ENCODE measurements around the gene UTS2B.

Gene UTS2B

DNA sequence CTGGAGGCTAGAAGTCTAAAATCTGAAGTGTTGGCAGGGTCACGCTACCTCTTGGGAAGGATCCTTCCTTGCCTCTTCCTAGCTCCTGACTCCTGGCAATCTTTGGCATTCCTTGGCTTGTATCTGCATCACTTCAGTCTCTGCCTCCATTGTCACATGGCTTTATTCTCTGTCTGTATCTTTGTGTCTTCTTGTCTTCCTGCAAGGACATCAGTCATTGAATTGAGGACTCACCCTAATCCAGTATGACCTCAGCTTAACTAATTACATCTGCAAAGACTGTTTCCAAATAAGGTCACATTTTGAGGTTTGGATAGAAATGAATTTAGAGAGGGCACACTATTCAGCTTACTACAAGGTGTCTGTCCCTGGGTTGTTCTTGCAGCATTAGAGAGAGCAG lies 31.1 kb upstream of the UTS2B start:
- H3K36me3 Mint-ChIP-seq (ENCODE audit: low read depth) = peaks cover 55% of the 10 kb centered on the region

DNA sequence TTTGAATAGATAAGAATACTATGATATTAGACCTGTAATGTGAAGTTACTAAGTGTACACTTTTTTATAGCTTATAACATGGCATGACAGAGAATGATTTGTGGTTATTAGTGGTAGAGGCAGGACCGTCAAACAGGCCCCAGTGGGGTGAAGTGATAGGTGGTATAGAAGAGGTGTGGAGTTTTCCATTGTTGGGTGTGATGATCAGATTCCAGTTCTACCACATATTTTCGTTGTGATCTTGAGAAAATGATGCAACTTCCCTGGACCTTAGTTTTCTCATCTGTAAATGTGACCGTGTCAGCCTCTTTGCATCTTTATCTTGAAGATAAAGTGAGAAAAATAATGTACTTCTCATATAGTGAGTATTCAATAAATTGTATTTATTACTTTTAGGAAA lies 30.3 kb upstream of the UTS2B start:
- no peaks in the 10 kb centered on the region for H3K4me1 Mint-ChIP-seq (ENCODE audit: low read depth)
- no peak overlapping the region for H3K4me3 Mint-ChIP-seq
- no peaks in the 10 kb centered on the region for H3K27me3 Mint-ChIP-seq
- intact Hi-C loops (cut with micrococcal nuclease) = no loop called here
- H3K9me3 Mint-ChIP-seq = no peaks in the 10 kb centered on the region
- no peak overlapping the region for H3K27ac Mint-ChIP-seq
- H3K36me3 Mint-ChIP-seq (ENCODE audit: low read depth) = peaks cover 55% of the 10 kb centered on the region

More for the DNA sequence above, 31.1 kb upstream of the UTS2B start:
- no peaks in the 10 kb centered on the region for H3K9me3 Mint-ChIP-seq
- no peak overlapping the region for H3K4me3 Mint-ChIP-seq
- intact Hi-C loops (cut with micrococcal nuclease) = no loop called here
- no peaks in the 10 kb centered on the region for H3K4me1 Mint-ChIP-seq (ENCODE audit: low read depth)
- no peak overlapping the region for H3K27ac Mint-ChIP-seq
- no peaks in the 10 kb centered on the region for H3K27me3 Mint-ChIP-seq

DNA sequence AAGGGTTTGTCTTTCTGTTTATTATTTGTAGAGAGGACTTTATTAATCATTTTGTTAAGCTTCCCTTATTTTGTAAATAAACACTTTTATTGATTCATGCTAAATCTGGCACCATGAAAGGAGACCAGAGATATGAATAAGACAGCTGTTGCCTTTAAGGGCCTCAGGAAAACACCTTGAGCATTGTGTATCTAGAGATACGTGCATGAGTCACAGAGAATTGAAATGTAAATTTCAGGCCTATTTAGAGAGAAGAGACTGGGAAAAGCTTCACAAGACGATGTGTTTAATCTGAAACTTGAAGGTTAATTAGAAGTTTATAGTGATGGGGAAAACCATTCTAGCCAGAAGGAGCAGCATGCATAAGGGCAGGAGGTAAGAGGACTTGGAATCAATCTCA lies 28.6 kb upstream of the UTS2B start:
- H3K4me3 Mint-ChIP-seq = no peak overlapping the region
- H3K4me1 Mint-ChIP-seq (ENCODE audit: low read depth) = no peaks in the 10 kb centered on the region
- H3K27ac Mint-ChIP-seq = no peak overlapping the region
- H3K27me3 Mint-ChIP-seq = no peaks in the 10 kb centered on the region
- no peaks in the 10 kb centered on the region for H3K9me3 Mint-ChIP-seq
- intact Hi-C loops (cut with micrococcal nuclease) = no loop called here
- H3K36me3 Mint-ChIP-seq (ENCODE audit: low read depth) = peaks cover 44% of the 10 kb centered on the region

DNA sequence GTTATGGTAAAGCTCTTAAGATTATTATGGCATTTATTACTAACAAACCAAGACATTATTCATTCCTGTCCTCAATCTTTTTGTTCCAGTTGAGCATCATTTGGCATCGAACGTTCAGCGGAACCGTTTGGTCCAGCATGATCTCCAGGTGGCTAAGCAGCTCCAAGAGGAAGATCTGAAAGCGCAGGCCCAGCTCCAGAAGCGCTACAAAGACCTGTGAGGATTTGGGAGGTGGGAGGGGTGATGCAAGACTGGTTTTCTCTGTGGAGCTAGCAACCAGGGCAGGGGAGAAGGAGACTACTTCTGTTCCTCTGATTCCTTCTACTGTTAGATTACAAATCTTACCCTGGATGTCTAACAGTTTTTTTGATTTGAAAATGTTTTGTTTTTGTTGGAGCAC lies 27.6 kb upstream of the UTS2B start:
- Mint-ChIP-seq H3K27ac (no peak overlapping the region), H3K36me3 (ENCODE audit: low read depth) (peaks cover 44% of the 10 kb centered on the region), H3K27me3 (no peaks in the 10 kb centered on the region), H3K9me3 (no peaks in the 10 kb centered on the region), H3K4me1 (ENCODE audit: low read depth) (no peaks in the 10 kb centered on the region), H3K4me3 (no peak overlapping the region)
- intact Hi-C loops (cut with micrococcal nuclease) = no loop called here

DNA sequence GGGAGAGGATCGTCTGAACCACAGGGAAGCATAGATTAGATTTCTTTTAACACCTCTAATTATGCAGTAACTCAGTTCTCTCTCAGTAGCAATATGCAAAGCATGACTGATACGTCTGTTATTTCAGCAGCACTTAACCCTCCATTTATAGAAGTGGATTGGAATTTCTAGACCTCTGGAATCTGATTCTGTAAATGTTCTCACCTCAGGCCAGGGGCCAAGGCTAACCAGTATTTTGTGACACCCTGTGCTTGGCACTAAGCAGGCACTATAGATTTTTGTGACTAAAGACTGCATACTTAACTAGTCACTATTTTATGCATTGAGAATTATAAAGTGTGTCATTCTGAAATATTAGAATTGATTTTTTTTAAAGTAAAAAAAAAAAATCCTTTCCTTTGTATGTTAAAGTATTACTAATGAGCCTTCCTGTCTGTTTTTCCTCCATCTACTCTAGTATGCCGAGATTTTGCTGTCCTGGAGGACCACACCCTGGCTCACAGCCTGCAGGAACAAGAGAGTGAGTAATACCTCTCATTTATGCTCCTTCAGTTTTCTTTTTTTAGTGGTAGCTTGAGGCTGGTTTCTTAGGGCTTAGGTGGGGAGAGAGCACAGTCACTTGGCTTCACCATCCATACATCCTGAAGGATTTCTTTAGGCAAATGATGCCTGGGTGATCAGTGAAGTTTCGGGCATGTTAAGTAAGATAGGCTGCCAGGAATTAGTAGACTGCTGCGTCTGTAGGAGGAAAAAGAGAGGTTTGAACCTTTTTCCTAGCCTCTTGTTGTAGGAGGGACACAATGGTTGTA lies 26.5 kb upstream of the UTS2B start:
- Mint-ChIP-seq H3K4me3 (no peak overlapping the region), H3K27me3 (no peaks in the 10 kb centered on the region), H3K9me3 (no peaks in the 10 kb centered on the region), H3K27ac (no peak overlapping the region), H3K4me1 (ENCODE audit: low read depth) (no peaks in the 10 kb centered on the region), H3K36me3 (ENCODE audit: low read depth) (peaks cover 35% of the 10 kb centered on the region)
- intact Hi-C loops (cut with micrococcal nuclease) = no loop called here

DNA sequence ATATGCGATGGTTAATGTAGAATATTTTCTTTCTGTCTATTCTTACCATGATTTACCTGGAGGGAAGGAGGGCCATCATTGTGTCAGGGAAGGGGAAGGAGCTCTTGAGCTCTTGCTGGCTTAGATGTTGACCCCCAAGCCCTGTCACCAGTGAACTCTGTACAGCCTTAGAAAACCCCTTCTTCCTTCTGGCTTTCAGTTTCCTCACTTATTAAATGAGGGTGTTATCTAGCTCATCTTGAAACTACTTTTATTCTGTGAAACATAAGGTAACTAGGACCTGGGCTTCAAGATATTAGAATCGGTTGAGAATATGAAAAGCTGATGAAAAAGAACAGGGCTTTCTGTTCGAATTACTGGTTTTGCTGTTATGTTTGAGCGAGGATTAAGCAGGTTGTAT lies 25.1 kb upstream of the UTS2B start:
- no peak overlapping the region for H3K4me3 Mint-ChIP-seq
- intact Hi-C loops (cut with micrococcal nuclease) = no loop called here
- no peaks in the 10 kb centered on the region for H3K4me1 Mint-ChIP-seq (ENCODE audit: low read depth)
- no peak overlapping the region for H3K27ac Mint-ChIP-seq
- no peaks in the 10 kb centered on the region for H3K27me3 Mint-ChIP-seq
- no peaks in the 10 kb centered on the region for H3K9me3 Mint-ChIP-seq
- peaks cover 21% of the 10 kb centered on the region for H3K36me3 Mint-ChIP-seq (ENCODE audit: low read depth)

DNA sequence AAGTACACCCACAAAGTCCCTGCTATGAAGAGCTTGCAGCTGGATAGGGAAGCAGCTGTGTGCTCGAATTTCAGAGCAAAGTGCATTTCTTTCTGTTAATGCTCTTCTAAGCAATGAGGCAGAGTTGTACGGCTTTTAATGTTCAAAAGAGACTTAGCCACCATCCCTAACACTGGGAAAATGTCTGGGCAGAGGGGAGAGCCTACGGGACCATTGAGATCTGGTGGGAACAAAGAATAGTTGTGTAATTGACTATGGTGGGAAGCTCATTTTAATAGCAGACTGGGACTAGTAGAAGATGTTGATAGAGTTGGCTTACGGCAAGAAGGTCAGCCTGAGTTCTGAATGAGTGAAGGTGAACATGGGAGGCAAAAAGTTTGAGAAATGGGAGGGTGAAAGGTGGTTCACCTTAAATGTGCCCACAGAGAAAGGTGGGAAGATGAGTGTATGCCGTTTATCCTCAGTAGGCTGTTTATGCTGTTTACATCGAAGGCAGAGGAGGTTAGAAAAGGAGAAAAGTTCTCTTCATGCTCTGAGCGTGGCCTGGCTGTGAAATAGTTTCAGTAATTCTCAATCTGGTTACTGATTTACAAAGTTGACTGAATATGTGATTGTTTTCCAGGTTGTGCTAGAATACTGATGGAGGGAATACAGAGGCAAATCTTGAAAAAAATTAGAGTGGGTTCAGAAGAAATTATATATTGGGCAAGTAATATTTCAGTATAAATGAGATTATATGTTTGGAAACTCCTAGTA lies 22.9 kb upstream of the UTS2B start:
- H3K27ac Mint-ChIP-seq = no peak overlapping the region
- intact Hi-C loops (cut with micrococcal nuclease) = no loop called here
- no peaks in the 10 kb centered on the region for H3K9me3 Mint-ChIP-seq
- H3K27me3 Mint-ChIP-seq = no peaks in the 10 kb centered on the region
- H3K4me3 Mint-ChIP-seq = no peak overlapping the region
- peaks cover 4% of the 10 kb centered on the region for H3K36me3 Mint-ChIP-seq (ENCODE audit: low read depth)
- H3K4me1 Mint-ChIP-seq (ENCODE audit: low read depth) = no peaks in the 10 kb centered on the region

DNA sequence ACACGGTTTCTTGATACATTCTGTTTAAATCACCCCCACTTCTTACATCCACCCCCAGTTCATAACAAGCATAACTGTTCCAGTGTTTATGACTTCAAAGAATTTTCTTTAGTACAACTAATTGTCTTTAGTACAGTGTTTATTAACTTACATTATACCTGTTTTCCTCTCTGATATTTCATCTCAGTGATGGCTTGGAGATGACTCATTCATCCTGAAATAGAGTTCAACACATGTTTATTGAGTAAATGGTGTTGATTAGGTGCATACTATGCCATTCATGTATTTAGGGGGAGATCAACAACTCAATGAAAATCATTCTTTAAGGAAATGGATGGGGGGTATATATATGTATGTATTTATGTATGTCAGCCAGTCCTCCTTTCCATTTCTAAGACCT lies 21.7 kb upstream of the UTS2B start:
- Mint-ChIP-seq H3K4me3 (no peak overlapping the region), H3K36me3 (ENCODE audit: low read depth) (no peaks in the 10 kb centered on the region), H3K4me1 (ENCODE audit: low read depth) (no peaks in the 10 kb centered on the region), H3K27ac (no peak overlapping the region), H3K9me3 (no peaks in the 10 kb centered on the region), H3K27me3 (no peaks in the 10 kb centered on the region)
- intact Hi-C loops (cut with micrococcal nuclease) = no loop called here

DNA sequence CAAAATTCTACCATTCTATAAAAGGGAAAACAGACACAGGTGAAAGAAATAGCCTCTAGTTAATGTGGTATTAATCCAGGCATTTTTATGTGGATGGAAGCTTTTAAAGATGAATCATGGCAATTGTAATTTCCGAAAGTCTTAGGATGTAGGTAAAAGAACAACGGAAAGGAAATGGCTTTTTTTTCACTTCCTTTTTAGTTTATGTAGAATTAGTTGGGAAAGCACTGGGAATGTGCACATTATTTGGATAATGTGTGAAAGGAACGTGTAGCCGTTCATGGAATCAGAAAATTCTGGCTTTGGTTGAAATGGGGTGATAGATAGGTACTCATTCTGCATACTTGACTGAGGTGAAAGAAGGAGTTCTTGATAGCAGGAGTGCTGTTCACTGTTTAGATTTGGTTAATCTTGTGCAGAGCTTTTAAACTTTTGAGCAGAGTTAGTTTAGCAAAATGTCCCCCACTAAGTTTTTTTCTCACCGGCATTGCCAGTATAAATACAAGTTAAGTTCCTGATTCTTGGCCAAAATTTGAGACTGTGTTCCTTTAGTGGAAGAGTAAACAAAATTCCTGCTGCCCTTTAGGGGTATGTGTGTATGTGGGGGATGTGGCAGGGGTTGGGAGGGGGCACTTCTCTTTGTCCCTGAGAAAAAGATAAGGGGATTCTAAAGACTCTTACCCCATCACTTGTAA lies 20.2 kb upstream of the UTS2B start:
- Mint-ChIP-seq H3K36me3 (ENCODE audit: low read depth) (no peaks in the 10 kb centered on the region), H3K27ac (no peak overlapping the region), H3K9me3 (no peaks in the 10 kb centered on the region), H3K4me1 (ENCODE audit: low read depth) (no peaks in the 10 kb centered on the region), H3K4me3 (no peak overlapping the region), H3K27me3 (no peaks in the 10 kb centered on the region)
- intact Hi-C loops (cut with micrococcal nuclease) = no loop called here

DNA sequence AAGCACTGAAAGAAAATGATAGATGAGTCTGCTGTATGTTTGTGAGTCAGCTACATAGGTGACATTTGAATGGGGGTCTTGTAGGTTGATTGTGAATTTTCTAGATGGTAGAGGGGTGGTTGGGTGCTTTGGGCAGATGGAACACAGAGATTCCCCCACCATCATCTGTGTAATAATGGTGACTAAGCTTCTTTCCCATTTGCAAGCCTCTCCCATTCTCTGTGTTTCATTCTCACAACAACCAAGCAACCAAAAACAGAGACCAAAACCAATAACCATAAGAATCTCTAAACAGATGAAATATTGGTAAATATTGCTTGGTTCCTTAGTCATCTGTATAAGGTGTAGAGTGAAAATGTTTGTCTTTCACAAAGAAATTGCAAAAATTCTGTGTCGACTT lies 17.8 kb upstream of the UTS2B start:
- no peaks in the 10 kb centered on the region for H3K36me3 Mint-ChIP-seq (ENCODE audit: low read depth)
- no peaks in the 10 kb centered on the region for H3K9me3 Mint-ChIP-seq
- H3K27ac Mint-ChIP-seq = no peak overlapping the region
- intact Hi-C loops (cut with micrococcal nuclease) = no loop called here
- H3K27me3 Mint-ChIP-seq = no peaks in the 10 kb centered on the region
- H3K4me1 Mint-ChIP-seq (ENCODE audit: low read depth) = no peaks in the 10 kb centered on the region
- H3K4me3 Mint-ChIP-seq = no peak overlapping the region

DNA sequence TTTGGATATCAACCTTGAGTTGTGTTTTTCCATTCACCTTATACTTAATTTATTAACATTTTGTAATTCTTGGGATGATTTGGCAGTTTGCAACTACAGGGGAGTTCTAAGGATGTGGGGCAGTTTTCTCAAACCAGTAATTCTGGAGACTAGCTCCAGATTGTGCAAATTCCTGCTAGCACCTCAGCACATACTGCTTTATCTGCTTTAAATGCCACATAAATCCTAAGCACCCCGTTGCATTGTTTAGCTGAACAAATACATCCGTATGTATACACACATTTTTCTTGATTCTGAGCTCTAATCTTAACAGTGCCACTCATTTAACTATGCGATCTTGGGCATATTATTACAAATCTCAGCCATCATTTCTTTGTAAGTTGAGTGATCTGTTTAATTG lies 16.9 kb upstream of the UTS2B start:
- H3K4me1 Mint-ChIP-seq (ENCODE audit: low read depth) = no peaks in the 10 kb centered on the region
- no peaks in the 10 kb centered on the region for H3K9me3 Mint-ChIP-seq
- H3K36me3 Mint-ChIP-seq (ENCODE audit: low read depth) = no peaks in the 10 kb centered on the region
- no peak overlapping the region for H3K4me3 Mint-ChIP-seq
- H3K27me3 Mint-ChIP-seq = no peaks in the 10 kb centered on the region
- intact Hi-C loops (cut with micrococcal nuclease) = no loop called here
- H3K27ac Mint-ChIP-seq = no peak overlapping the region

DNA sequence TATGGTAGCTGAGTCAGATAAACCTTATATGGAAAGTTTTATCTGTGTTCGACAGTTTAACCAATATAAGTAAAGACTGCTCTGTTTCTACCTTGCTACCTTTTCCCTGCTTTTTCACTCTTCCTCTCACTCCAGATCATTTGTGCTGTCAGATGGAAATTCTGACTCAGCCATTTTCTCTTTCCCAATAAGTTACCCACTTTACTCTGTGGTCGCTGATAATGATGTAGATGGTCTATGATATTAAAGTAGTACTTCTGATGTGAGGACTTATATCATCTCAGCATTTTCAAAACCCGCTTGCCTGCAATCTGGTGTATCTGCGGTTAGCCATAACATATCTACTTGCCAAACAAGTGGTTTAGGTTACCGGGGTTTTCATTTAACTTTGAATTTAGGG lies 15.0 kb upstream of the UTS2B start:
- no peaks in the 10 kb centered on the region for H3K27me3 Mint-ChIP-seq
- no peaks in the 10 kb centered on the region for H3K9me3 Mint-ChIP-seq
- H3K36me3 Mint-ChIP-seq (ENCODE audit: low read depth) = no peaks in the 10 kb centered on the region
- no peak overlapping the region for H3K4me3 Mint-ChIP-seq
- no peak overlapping the region for H3K27ac Mint-ChIP-seq
- no peaks in the 10 kb centered on the region for H3K4me1 Mint-ChIP-seq (ENCODE audit: low read depth)
- intact Hi-C loops (cut with micrococcal nuclease) = no loop called here

DNA sequence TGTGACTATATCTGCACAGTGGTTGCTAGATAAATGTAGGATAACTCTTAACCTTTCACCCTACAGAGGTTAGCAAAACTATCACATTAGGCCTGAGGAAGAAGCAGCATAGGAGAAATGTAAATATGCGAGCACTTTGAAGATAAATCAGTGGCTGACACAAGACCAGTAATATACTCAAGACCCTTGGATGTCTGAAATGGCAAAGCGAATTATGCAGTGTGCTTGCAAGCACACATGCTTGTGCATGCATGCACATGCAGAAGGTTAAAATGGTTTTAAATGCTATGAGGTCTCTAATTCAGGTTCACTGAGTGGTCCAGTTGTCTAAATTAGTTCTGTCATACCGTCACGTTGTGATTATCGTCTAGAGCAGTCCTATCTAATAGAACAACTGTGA lies 13.6 kb upstream of the UTS2B start:
- Mint-ChIP-seq H3K4me1 (ENCODE audit: low read depth) (no peaks in the 10 kb centered on the region), H3K36me3 (ENCODE audit: low read depth) (no peaks in the 10 kb centered on the region), H3K27me3 (no peaks in the 10 kb centered on the region), H3K4me3 (no peak overlapping the region), H3K27ac (no peak overlapping the region), H3K9me3 (no peaks in the 10 kb centered on the region)
- intact Hi-C loops (cut with micrococcal nuclease) = no loop called here

DNA sequence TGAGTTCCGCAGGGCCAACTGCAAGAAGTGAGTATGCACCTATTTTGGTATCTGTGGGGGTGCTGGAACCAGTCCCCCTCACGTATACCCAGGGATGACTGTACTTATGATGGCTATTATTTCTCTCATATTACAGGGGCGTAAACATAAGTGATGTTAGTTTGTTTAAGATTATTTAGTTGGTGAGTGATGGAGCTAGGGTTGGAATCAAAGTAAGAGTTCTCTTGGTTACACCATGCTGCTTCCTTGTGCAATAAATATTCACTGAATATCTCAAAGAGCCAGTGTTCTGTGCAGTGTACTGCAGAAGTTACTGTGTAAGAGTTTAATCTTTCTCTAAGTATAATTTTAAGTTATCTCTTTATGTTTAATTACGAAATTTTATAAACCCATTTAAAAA lies 12.8 kb upstream of the UTS2B start:
- no peaks in the 10 kb centered on the region for H3K9me3 Mint-ChIP-seq
- H3K27me3 Mint-ChIP-seq = no peaks in the 10 kb centered on the region
- intact Hi-C loops (cut with micrococcal nuclease) = no loop called here
- H3K36me3 Mint-ChIP-seq (ENCODE audit: low read depth) = no peaks in the 10 kb centered on the region
- no peak overlapping the region for H3K4me3 Mint-ChIP-seq
- no peaks in the 10 kb centered on the region for H3K4me1 Mint-ChIP-seq (ENCODE audit: low read depth)
- H3K27ac Mint-ChIP-seq = no peak overlapping the region
